Stomach smooth muscle (tissue), 2 donors: ENCODE results near the gene CAND1.
"Not testable (repeated sequence)": the region's sequence is repeated elsewhere in the genome, so short reads cannot be mapped to it uniquely, and the experiment has no call there.

ENCODE experiments used
- H3K27ac ChIP-seq: one replicate; pipeline ENCODE4 v1.7.0; 2013; ENCODE audit warnings: mild to moderate bottlenecking, low read length, inconsistent platforms
- H3K27me3 ChIP-seq, 2 donors: one replicate each; pipeline ENCODE4 v1.7.0; 2013; ENCODE audit warnings: low read length in 2 of 2; ENCODE audit not compliant: insufficient read depth in 2 of 2, control insufficient read depth in 1 of 2
- H3K36me3 ChIP-seq, 2 donors: one replicate each; pipeline ENCODE4 v1.7.0; 2013; ENCODE audit warnings: low read length in 2 of 2; ENCODE audit not compliant: control insufficient read depth in 2 of 2, insufficient read depth in 2 of 2
- H3K4me1 ChIP-seq: one replicate; pipeline ENCODE4 v1.7.0; 2013; ENCODE audit warnings: low read length; ENCODE audit not compliant: control insufficient read depth, insufficient read depth
- H3K4me3 ChIP-seq, 2 donors: one replicate each; pipeline ENCODE4 v1.7.0; 2013; ENCODE audit warnings: low read length in 2 of 2
- H3K9ac ChIP-seq, 2 donors: one replicate each; pipeline ENCODE4 v1.7.0; 2013; ENCODE audit warnings: low read length in 2 of 2, mild to moderate bottlenecking in 1 of 2
- H3K9me3 ChIP-seq, 2 donors: one replicate each; pipeline ENCODE4 v1.7.0; 2013; ENCODE audit warnings: low read length in 2 of 2; ENCODE audit not compliant: control insufficient read depth in 2 of 2
- donor health status: healthy.
- donor health status: Pancreatic carcinoma.

The CAND1 gene

DNA sequence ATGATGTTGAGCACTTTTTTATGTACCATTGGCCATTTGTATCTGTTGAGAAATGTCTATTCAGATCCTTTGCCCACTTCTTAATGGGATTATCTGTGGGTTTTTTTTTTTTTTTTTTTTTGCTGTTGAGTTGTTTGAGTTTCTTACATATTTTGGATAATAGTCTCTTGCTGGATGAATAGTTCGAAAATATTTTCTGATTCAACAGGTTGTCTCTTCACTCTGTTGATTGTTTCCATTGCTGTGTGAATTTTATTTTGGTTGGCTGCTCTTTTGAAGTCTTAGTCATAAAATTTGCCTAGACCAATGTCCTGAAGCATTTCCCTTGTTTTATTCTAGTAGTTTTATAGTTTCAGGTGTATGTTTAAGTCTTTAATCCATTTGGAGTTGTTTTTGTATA, 64.5 kb downstream of the CAND1 start:
- Histone ChIP-seq H3K27ac (no peak overlapping the region), H3K9me3 (peaks cover 0 to 2% of the 10 kb centered on the region in 2 donors), H3K27me3 (no peaks in the 10 kb centered on the region)

GRCh38 chr12:67338426-67338825, 69.3 kb downstream of the CAND1 start:
- peaks cover 2 to 8% of the 10 kb centered on the region in 2 donors for H3K9me3 ChIP-seq
- H3K27ac ChIP-seq = no peak overlapping the region
- H3K4me1 ChIP-seq = no peaks in the 10 kb centered on the region

More for the DNA sequence above, 64.5 kb downstream of the CAND1 start:
- H3K9ac ChIP-seq = no peak overlapping the region
- no peaks in the 10 kb centered on the region for H3K36me3 ChIP-seq
- H3K4me1 ChIP-seq = no peaks in the 10 kb centered on the region
- no peak overlapping the region for H3K4me3 ChIP-seq

DNA sequence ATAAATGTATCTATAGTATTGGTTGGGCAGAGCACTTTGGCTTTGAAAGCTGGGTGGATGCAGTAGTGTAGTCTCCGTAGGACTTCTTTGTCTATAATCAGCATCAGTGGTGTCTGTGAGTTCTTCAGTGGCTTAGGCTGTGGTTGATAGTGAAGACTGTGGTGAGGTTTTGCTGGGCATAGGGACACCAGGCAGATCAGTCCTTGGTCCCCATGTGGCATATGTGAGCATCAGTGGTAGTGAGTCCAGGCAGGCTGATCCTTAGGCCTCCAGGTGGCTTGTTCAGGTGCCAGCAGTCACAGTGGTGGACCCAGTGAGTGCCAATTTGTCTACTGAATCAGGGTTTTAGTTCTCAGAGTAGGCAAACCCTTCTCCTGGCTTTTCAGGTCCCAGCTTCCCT, 70.4 kb downstream of the CAND1 start:
- H3K27me3 ChIP-seq = no peaks in the 10 kb centered on the region
- H3K27ac ChIP-seq = no peak overlapping the region
- H3K4me3 ChIP-seq = no peak overlapping the region
- no peaks in the 10 kb centered on the region for H3K4me1 ChIP-seq
- H3K9me3 ChIP-seq = peaks cover 2 to 8% of the 10 kb centered on the region in 2 donors
- no peak overlapping the region for H3K9ac ChIP-seq
- no peaks in the 10 kb centered on the region for H3K36me3 ChIP-seq

More at GRCh38 chr12:67338426-67338825, 69.3 kb downstream of the CAND1 start:
- H3K27me3 ChIP-seq = no peaks in the 10 kb centered on the region
- H3K9ac ChIP-seq = no peak overlapping the region
- H3K36me3 ChIP-seq = no peaks in the 10 kb centered on the region
- no peak overlapping the region for H3K4me3 ChIP-seq

GRCh38 chr12:67341086-67341485, 71.9 kb downstream of the CAND1 start:
- not testable (repeated sequence) for H3K4me1 ChIP-seq, H3K9ac ChIP-seq, H3K4me3 ChIP-seq, H3K36me3 ChIP-seq, H3K9me3 ChIP-seq, H3K27ac ChIP-seq, H3K27me3 ChIP-seq

- no peaks in the 10 kb centered on the region for H3K36me3 ChIP-seq
- H3K27ac ChIP-seq = no peak overlapping the region
- peaks cover 0 to 3% of the 10 kb centered on the region in 2 donors for H3K9me3 ChIP-seq
- H3K27me3 ChIP-seq = no peaks in the 10 kb centered on the region
- H3K4me3 ChIP-seq = no peak overlapping the region
- no peaks in the 10 kb centered on the region for H3K4me1 ChIP-seq
- no peak overlapping the region for H3K9ac ChIP-seq
Measured at GRCh38 chr12:67344979-67345710, 76.0 kb downstream of the CAND1 start.

DNA sequence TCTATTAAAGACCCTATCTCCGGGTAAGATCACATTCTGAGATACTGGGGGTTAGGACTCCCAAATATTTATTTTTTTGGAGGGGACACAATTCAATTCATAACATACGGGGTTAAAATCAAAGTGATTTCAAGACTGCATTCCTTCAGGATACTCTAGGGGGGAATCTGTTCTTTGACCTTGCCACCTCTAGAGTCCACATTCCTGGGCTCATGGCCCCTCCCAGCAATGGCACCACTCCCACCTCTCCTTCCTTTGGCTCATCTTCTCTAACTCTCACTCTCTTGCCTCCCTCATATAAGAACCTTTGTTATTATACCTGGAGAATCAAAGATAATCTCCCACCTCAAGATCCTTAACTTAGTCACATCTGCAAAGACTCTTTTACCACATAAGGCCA, 79.5 kb downstream of the CAND1 start:
- Histone ChIP-seq H3K36me3 (no peaks in the 10 kb centered on the region), H3K4me3 (no peak overlapping the region), H3K27me3 (no peaks in the 10 kb centered on the region), H3K9ac (no peak overlapping the region), H3K9me3 (peaks cover 0 to 3% of the 10 kb centered on the region in 2 donors), H3K4me1 (no peaks in the 10 kb centered on the region), H3K27ac (no peak overlapping the region)

- Histone ChIP-seq H3K27ac (no peak overlapping the region), H3K4me1 (peaks cover 5% of the 10 kb centered on the region), H3K27me3 (no peaks in the 10 kb centered on the region), H3K36me3 (no peaks in the 10 kb centered on the region), H3K9ac (no peak overlapping the region), H3K4me3 (no peak overlapping the region), H3K9me3 (peaks cover 0 to 3% of the 10 kb centered on the region in 2 donors)
Measured at GRCh38 chr12:67352682-67353081, 83.5 kb downstream of the CAND1 start.

GRCh38 chr12:67354322-67354721, 85.2 kb downstream of the CAND1 start:
- peak overlapping the region in 1 of 2 donors; percentile 22 for H3K9ac ChIP-seq
- H3K9me3 ChIP-seq = no peaks in the 10 kb centered on the region
- no peak overlapping the region for H3K27ac ChIP-seq
- no peak overlapping the region for H3K4me3 ChIP-seq
- peaks cover 5% of the 10 kb centered on the region for H3K4me1 ChIP-seq
- H3K36me3 ChIP-seq = no peaks in the 10 kb centered on the region
- H3K27me3 ChIP-seq = no peaks in the 10 kb centered on the region

- no peaks in the 10 kb centered on the region for H3K36me3 ChIP-seq
- H3K9ac ChIP-seq = no peak overlapping the region
- H3K4me1 ChIP-seq = peaks cover 5% of the 10 kb centered on the region
- H3K4me3 ChIP-seq = no peak overlapping the region
- no peak overlapping the region for H3K27ac ChIP-seq
- H3K9me3 ChIP-seq = no peaks in the 10 kb centered on the region
- H3K27me3 ChIP-seq = no peaks in the 10 kb centered on the region
Measured at GRCh38 chr12:67354966-67355365, 85.8 kb downstream of the CAND1 start.

- Histone ChIP-seq H3K36me3 (no peaks in the 10 kb centered on the region), H3K27ac (no peak overlapping the region), H3K27me3 (no peaks in the 10 kb centered on the region), H3K9me3 (no peaks in the 10 kb centered on the region), H3K4me3 (no peak overlapping the region), H3K4me1 (peaks cover 5% of the 10 kb centered on the region), H3K9ac (no peak overlapping the region)
Measured at GRCh38 chr12:67355428-67356379, 86.5 kb downstream of the CAND1 start.
